K562 treated with DMSO at 1 percent for 24 hours (cell line): ENCODE data around the gene PHACTR1. TPM values are rescaled to one million over a fixed set of nuclear protein-coding genes. Genes with fewer than 3 reads are reported as not detected.

ENCODE experiments used
- total RNA-seq: library from RNA; unstranded; fragments of 300-600 nt; gene quantifications from 2 replicates; pipeline ENCODE4 v1.2.3, GENCODE V29; 2022; ENCODE audit warnings: low read depth; ENCODE audit not compliant: insufficient read depth

The PHACTR1 gene
- total RNA-seq = 17.6 and 19.4 TPM in 2 replicates

DNA sequence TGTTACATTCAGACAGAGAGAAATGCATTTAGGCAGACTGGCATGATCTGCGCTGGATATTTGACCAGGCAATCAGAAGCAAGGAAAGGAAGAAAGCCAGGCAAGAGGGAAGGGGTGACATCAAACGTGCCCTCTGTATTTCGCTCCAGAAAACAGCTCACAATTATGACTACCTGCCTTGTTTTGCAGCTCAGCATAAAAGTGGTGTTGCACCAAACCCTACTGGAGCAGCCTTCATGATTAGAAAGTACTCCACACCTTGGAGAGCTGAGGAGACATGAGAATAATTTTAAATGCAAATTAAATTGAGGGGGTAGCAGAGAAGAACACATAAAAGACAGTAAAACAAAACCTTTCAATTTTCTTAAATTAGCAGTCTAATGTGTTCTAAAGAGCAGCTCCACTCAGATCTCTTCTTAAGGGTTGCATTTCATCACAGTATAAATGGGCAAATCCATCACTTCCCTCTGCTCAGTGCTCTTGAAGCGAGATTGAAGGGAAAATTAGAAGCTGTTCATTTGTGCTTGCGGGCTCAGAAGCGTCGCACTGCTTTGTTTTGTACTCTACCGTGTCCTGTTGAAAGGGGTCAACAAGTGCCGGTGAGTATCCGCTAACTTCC is at the start of gene PHACTR1:
Gene PHACTR1, plus strand, starts transcription at position 470 of the 619 bp plus-strand sequence.

DNA sequence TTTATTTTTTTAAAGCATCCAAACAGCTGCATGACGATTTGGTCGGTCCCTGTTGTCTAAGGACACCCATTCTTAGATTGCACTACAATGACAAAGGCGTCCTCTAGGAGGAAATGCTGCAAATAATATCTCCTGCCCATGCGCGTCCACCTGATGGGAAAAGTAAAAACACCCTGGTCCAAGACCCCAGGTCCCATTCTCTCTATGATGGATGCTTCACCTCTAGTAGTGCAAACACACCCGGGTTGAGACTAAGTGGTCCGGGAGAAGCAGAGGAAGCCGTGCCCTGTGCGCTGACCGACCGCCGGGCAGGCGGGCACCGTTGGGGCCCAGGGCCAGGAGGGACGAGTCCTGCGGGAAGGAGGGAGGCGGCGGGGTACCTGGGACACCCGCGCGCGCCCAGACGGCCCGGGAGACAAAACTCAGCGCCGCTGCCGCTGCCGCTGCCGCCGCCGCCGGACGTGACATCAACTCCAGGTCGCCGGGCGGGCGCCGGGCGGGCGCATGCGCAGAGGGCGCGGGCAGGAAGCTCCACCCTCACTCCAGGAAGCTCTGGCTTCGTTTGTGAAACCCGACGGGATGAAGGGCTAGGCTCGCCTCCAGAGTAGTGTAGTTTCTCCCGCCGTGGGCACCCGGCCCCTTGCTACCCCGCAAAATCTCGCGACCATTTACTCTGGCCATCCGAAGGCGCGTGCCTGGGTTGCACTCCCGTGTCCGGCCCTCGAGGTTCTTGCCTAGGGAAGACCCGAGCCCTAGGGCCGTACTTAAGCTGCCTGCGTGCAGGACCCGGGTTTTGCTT is 611.7 kb downstream of the PHACTR1 start, which contains the start of gene TBC1D7:
Gene TBC1D7, minus strand, starts transcription at position 462 of the 799 bp plus-strand sequence. CDS start 1,639 bp downstream, outside the sequence.

